Caco-2 (cell line): ENCODE measurements around the gene NALF2. TPM values are rescaled to one million over a fixed set of nuclear protein-coding genes. Genes with fewer than 3 reads are reported as not detected.

ENCODE experiments used
- BruUV-seq: library from RNA; stranded (reverse); fragments of 400-500 nt; replicated peaks from 2 replicates; lab custom pipeline; 2021; lab: Mats Ljungman, UMichigan
- CTCF ChIA-PET: fragments of 300-600 bp; sonication (Branson Sonifier 250); formaldehyde crosslinking; loops from one replicate; lab custom pipeline; 2022; ENCODE audit warnings: antibody characterized with exemption; lab: Charles Lee
- POLR2A ChIA-PET: fragments of 300-600 bp; sonication (Branson Sonifier 250); formaldehyde crosslinking; loops from one replicate; lab custom pipeline; 2022; ENCODE audit warnings: antibody characterized with exemption; lab: Charles Lee
- DNase-seq, 2 experiments: peaks; one replicate each; pipeline versions ENCODE4 v3.0.0 to v3.0.0-alpha.2; 2020 to 2022
- H3K27me3 ChIP-seq: replicated peaks from 2 replicates; pipeline ENCODE4 v1.6.0; 2011; ENCODE audit warnings: low read length; ENCODE audit not compliant: control insufficient read depth, insufficient read depth
- H3K36me3 ChIP-seq: 2 replicates; pipeline ENCODE4 v1.5.1; 2011; ENCODE audit warnings: low read length; ENCODE audit not compliant: control insufficient read depth, insufficient read depth
- H3K4me1 ChIP-seq: fragments of 250-450 bp; sonication (Bioruptor Pico); 2 replicates; pipeline ENCODE4 v1.5.1; 2020; ENCODE audit warnings: mild to moderate bottlenecking
- H3K4me3 ChIP-seq: 2 replicates; pipeline ENCODE4 v1.5.1; 2011; ENCODE audit warnings: low read depth, mild to moderate bottlenecking, control low read depth, low read length
- H3K9me3 ChIP-seq: fragments of 250-450 bp; sonication (Bioruptor Pico); 2 replicates; pipeline ENCODE4 v1.5.1; 2020; ENCODE audit warnings: mild to moderate bottlenecking, moderate library complexity
- H3K27ac Mint-ChIP-seq: one replicate; pipeline ENCODE4 v1.8.0; 2022; ENCODE audit warnings: mixed read lengths; ENCODE audit not compliant: unreplicated experiment
- H3K27me3 Mint-ChIP-seq: one replicate; pipeline ENCODE4 v1.8.0; 2022; ENCODE audit warnings: mixed read lengths; ENCODE audit not compliant: insufficient read depth, unreplicated experiment
- H3K36me3 Mint-ChIP-seq: one replicate; pipeline ENCODE4 v1.8.0; 2022; ENCODE audit warnings: mild to moderate bottlenecking, mixed read lengths; ENCODE audit not compliant: insufficient read depth, unreplicated experiment
- H3K4me1 Mint-ChIP-seq: one replicate; pipeline ENCODE4 v1.8.0; 2022; ENCODE audit warnings: low read depth, mixed read lengths; ENCODE audit not compliant: unreplicated experiment
- H3K4me3 Mint-ChIP-seq: one replicate; pipeline ENCODE4 v1.8.0; 2022; ENCODE audit warnings: mild to moderate bottlenecking, moderate library complexity, mixed read lengths; ENCODE audit not compliant: unreplicated experiment
- H3K9me3 Mint-ChIP-seq: one replicate; pipeline ENCODE4 v1.8.0; 2022; ENCODE audit warnings: mixed read lengths; ENCODE audit not compliant: unreplicated experiment
- CTCF ChIP-seq, 2 experiments: fragments of 200-600 bp in 1 of 2; IDR thresholded peaks; 1 replicate in 1 of 2; 2 replicates in 1 of 2; pipeline versions ENCODE4 v1.5.1 to v1.8.0; 2011 to 2022; ENCODE audit warnings: antibody characterized with exemption in 1 of 2, control low read depth in 1 of 2, inconsistent platforms in 1 of 2, low read depth in 1 of 2, low read length in 1 of 2, mild to moderate bottlenecking in 1 of 2, moderate library complexity in 1 of 2; ENCODE audit not compliant: insufficient read depth in 1 of 2, severe bottlenecking in 1 of 2, unreplicated experiment in 1 of 2
- intact Hi-C: fragments of 100-400 bp; cut with micrococcal nuclease; formaldehyde crosslinking; loops from one replicate; pipeline ENCODE4 v1.10.0; 2022; ENCODE audit not compliant: unreplicated experiment
- total RNA-seq: library from RNA; stranded (reverse); gene quantifications from 2 replicates; pipeline ENCODE4 v1.2.3, GENCODE V29; 2022

Gene NALF2
- total RNA-seq, 1 experiment from 2014 or later, result 3.1 TPM

- H3K4me3 ChIP-seq, result no peak overlapping the region
- no peaks in the 10 kb centered on the region for H3K36me3 ChIP-seq
- H3K4me1 ChIP-seq, result no peaks in the 10 kb centered on the region
- no peak overlapping the region for H3K4me3 Mint-ChIP-seq
- no peak overlapping the region for H3K27ac Mint-ChIP-seq
- H3K36me3 Mint-ChIP-seq, result no peaks in the 10 kb centered on the region
- intact Hi-C loops, result loop anchor here (1.0 to 5.0 kb wide), 3 partner anchors 125 to 604 kb away; no protein-coding TSS in a partner anchor
- H3K9me3 Mint-ChIP-seq, result no peaks in the 10 kb centered on the region
- ChIA-PET POLR2A (no interaction called here), CTCF (interaction anchor here (1.5 kb wide), 1 partner anchor 604 kb away, joined by 4 read pairs; no protein-coding TSS in a partner anchor)
- no peaks in the 10 kb centered on the region; the same call in 1 of the 2 replicates for H3K27me3 ChIP-seq
- BruUV-seq, result no TSS peak
- no peaks in the 10 kb centered on the region for H3K9me3 ChIP-seq
- no peak for TF ChIP-seq CTCF (IDR thresholded peaks at IDR 0.05; ENCODE audit: insufficient read depth in 1 of 2, low read depth in 1 of 2, low read length in 1 of 2, severe bottlenecking in 1 of 2, unreplicated experiment in 1 of 2)
- no peaks in the 10 kb centered on the region for H3K4me1 Mint-ChIP-seq
- no peak for DNase-seq
- H3K27me3 Mint-ChIP-seq, result peaks cover 7% of the 10 kb centered on the region
Measured at GRCh38 chrX:69493766-69494165, 10.4 kb upstream of the NALF2 start.

DNA sequence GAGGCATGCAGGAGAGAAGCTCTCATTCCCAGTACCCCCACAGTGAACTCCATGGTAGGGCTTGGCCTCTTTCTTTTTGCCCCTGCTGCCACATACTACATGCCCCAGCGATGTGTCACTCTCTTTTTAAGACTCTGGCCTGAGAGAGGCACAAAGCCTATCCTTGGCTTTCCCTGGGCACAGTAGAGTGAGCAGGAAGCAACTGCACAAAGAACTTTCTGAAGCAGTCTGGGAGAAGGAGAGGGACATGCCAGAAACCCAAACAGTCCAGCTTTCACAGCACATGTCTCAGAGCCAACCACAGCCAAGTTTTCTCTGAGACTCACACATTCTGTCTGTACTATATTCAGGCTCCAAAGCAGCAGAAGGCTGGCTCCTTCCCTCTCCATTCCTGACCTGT, 7.9 kb upstream of the NALF2 start:
- Mint-ChIP-seq H3K36me3 (no peaks in the 10 kb centered on the region), H3K4me3 (no peak overlapping the region), H3K9me3 (no peaks in the 10 kb centered on the region), H3K27me3 (peaks cover 9% of the 10 kb centered on the region), H3K27ac (no peak overlapping the region), H3K4me1 (no peaks in the 10 kb centered on the region)
- Histone ChIP-seq H3K27me3 (no peaks in the 10 kb centered on the region; the same call in 1 of the 2 replicates), H3K9me3 (no peaks in the 10 kb centered on the region), H3K4me1 (no peaks in the 10 kb centered on the region), H3K4me3 (no peak overlapping the region), H3K36me3 (no peaks in the 10 kb centered on the region)
- intact Hi-C loops, result no loop called here
- no peak for TF ChIP-seq CTCF (IDR thresholded peaks at IDR 0.05; ENCODE audit: insufficient read depth in 1 of 2, low read depth in 1 of 2, low read length in 1 of 2, severe bottlenecking in 1 of 2, unreplicated experiment in 1 of 2)
- BruUV-seq, result no TSS peak
- POLR2A ChIA-PET, result no interaction called here
- DNase-seq, result no peak
- CTCF ChIA-PET, result no interaction called here

DNA sequence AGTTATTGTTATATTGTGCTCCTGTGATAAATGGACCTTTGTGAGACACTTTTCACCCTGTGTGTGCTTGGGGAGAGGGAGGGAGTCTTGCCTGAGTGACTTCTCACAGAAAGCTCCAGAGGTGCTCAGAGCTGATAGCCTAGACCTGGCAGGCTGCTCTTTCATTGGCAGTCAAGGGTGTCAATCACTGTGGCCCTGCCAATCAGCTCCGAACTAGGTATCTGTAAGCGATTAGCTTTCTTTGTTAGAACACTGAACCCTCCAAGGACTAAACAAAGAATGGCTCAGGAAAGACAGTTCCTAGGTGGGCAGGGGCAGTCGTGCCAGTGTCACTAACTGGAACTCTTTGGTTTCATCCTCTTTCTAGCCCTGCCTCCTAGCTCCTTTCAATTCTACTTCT, 2.7 kb upstream of the NALF2 start:
- Histone ChIP-seq H3K27me3 (no peaks in the 10 kb centered on the region), H3K4me3 (no peak overlapping the region), H3K36me3 (no peaks in the 10 kb centered on the region), H3K9me3 (no peaks in the 10 kb centered on the region), H3K4me1 (no peaks in the 10 kb centered on the region)
- Mint-ChIP-seq H3K27ac (no peak overlapping the region), H3K9me3 (no peaks in the 10 kb centered on the region), H3K27me3 (peaks cover 9% of the 10 kb centered on the region), H3K36me3 (no peaks in the 10 kb centered on the region), H3K4me1 (no peaks in the 10 kb centered on the region), H3K4me3 (no peak overlapping the region)
- peak; percentile 29 to 69 for DNase-seq
- TF ChIP-seq CTCF (IDR thresholded peaks at IDR 0.05; ENCODE audit: insufficient read depth in 1 of 2, low read depth in 1 of 2, low read length in 1 of 2, severe bottlenecking in 1 of 2, unreplicated experiment in 1 of 2), result no peak
- no TSS peak for BruUV-seq
- POLR2A ChIA-PET, result no interaction called here
- CTCF ChIA-PET, result no interaction called here
- intact Hi-C loops, result no loop called here
